Esophagus muscularis mucosa (tissue), 4 donors: ENCODE data around the gene PPP6R1.

ENCODE experiments used
- EP300 ChIP-seq: sonication (generic); formaldehyde crosslinking; IDR thresholded peaks from one replicate; pipeline ENCODE4 v1.6.1; 2017; ENCODE audit warnings: antibody characterized with exemption
- POLR2A ChIP-seq: fragments of 450-650 bp; IDR thresholded peaks from one replicate; pipeline ENCODE4 v1.6.1; 2017; ENCODE audit warnings: antibody characterized with exemption, moderate library complexity, mild to moderate bottlenecking, low read depth
- POLR2AphosphoS5 ChIP-seq, 2 donors: sonication (generic); formaldehyde crosslinking; IDR thresholded peaks; one replicate each; pipeline ENCODE4 v1.6.1; 2017; ENCODE audit warnings: antibody characterized with exemption in 2 of 2
- TF ChIP-seq, protein P1 (sequence below), 3 experiments: fragments of 200-600 bp in 2 of 3; fragments of 450-650 bp in 1 of 3; sonication (generic) in 2 of 3; IDR thresholded peaks; one replicate each; pipeline ENCODE4 v1.5.1; 2017 to 2019; ENCODE audit warnings: antibody characterized with exemption in 3 of 3, mild to moderate bottlenecking in 2 of 3, moderate library complexity in 1 of 3

DNA sequence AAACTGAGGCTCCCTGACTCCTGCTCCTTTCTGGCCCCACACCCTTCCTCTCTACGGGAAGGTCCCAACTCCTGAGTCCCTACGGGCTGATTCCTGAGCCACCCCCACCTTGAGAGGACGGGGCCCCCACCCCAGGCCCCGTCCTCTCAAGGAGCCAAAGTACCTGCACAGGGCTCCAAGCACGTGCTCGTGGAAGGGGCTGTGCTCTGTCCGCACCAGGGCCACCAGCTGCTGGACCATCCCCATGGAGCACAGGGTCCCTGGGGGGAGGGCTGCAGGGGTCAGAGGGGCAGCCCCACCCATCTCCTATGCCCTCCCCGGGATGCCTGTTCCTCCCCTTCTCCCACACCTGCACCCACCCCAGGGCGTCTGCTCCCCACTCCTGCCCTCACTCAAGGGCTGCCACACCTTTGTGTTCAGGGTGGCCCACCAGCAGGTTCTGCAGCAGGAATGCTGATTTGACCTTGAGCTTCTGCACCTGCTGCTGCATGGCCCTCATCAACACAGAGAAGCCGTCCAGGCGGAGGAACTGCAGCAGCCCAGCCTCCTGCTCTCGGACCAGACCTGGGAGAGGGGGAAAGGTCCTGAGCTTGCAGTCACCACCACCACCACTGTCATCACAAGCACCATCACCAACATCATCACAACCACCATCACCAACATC, 7.0 kb upstream of the PPP6R1 start:
- TF ChIP-seq, protein P1, sequence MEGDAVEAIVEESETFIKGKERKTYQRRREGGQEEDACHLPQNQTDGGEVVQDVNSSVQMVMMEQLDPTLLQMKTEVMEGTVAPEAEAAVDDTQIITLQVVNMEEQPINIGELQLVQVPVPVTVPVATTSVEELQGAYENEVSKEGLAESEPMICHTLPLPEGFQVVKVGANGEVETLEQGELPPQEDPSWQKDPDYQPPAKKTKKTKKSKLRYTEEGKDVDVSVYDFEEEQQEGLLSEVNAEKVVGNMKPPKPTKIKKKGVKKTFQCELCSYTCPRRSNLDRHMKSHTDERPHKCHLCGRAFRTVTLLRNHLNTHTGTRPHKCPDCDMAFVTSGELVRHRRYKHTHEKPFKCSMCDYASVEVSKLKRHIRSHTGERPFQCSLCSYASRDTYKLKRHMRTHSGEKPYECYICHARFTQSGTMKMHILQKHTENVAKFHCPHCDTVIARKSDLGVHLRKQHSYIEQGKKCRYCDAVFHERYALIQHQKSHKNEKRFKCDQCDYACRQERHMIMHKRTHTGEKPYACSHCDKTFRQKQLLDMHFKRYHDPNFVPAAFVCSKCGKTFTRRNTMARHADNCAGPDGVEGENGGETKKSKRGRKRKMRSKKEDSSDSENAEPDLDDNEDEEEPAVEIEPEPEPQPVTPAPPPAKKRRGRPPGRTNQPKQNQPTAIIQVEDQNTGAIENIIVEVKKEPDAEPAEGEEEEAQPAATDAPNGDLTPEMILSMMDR (IDR thresholded peaks at IDR 0.05): no peak
- TF ChIP-seq EP300 (no peak), POLR2AphosphoS5 (IDR thresholded peaks at IDR 0.05) (no peak), POLR2A (no peak)
